Activated naive CD8-positive, alpha-beta T cell treated with anti-CD3 and anti-CD28 coated beads for 36 hours (primary cell): ENCODE measurements around the gene POU1F1. TPM values are rescaled to one million over a fixed set of nuclear protein-coding genes. Genes with fewer than 3 reads are reported as not detected.
A peak's percentile ranks its signal among the peaks of the same experiment; 100 is the strongest.
"Not testable (repeated sequence)": the region's sequence is repeated elsewhere in the genome, so short reads cannot be mapped to it uniquely, and the experiment has no call there.

Experiments used
- DNase-seq: peaks from one replicate; pipeline ENCODE4 v3.0.0; 2021
- H3K27ac Mint-ChIP-seq: one replicate; pipeline ENCODE4 v1.8.0; 2022; ENCODE audit warnings: mild to moderate bottlenecking, moderate library complexity, mixed read lengths
- H3K27me3 Mint-ChIP-seq: one replicate; pipeline ENCODE4 v1.8.0; 2022; ENCODE audit warnings: mild to moderate bottlenecking, mixed read lengths
- H3K36me3 Mint-ChIP-seq: one replicate; pipeline ENCODE4 v1.8.0; 2021; ENCODE audit warnings: mild to moderate bottlenecking, mixed read lengths
- H3K4me1 Mint-ChIP-seq: one replicate; pipeline ENCODE4 v1.8.0; 2021; ENCODE audit warnings: mixed read lengths
- H3K4me3 Mint-ChIP-seq: one replicate; pipeline ENCODE4 v1.8.0; 2022; ENCODE audit warnings: mild to moderate bottlenecking, moderate library complexity, mixed read lengths
- H3K9me3 Mint-ChIP-seq: one replicate; pipeline ENCODE4 v1.8.0; 2022; ENCODE audit warnings: mixed read lengths
- total RNA-seq, 2 experiments: library from RNA; stranded (reverse); gene quantifications; one replicate each; pipeline ENCODE4 v1.2.3, GENCODE V29; 2021

POU1F1 gene
- total RNA-seq, 2 experiments from 2014 or later, result not detected

GRCh38 chr3:87270908-87271700 lies 5.3 kb downstream of the POU1F1 start:
- no peaks in the 10 kb centered on the region for H3K36me3 Mint-ChIP-seq
- H3K27me3 Mint-ChIP-seq, result peaks cover 3% of the 10 kb centered on the region
- no peak overlapping the region for H3K27ac Mint-ChIP-seq
- DNase-seq, result no peak
- peaks cover 35% of the 10 kb centered on the region for H3K4me1 Mint-ChIP-seq
- H3K9me3 Mint-ChIP-seq, result no peaks in the 10 kb centered on the region
- no peak overlapping the region for H3K4me3 Mint-ChIP-seq

GRCh38 chr3:87269723-87270122 lies 6.7 kb downstream of the POU1F1 start:
- no peaks in the 10 kb centered on the region for H3K36me3 Mint-ChIP-seq
- H3K27me3 Mint-ChIP-seq, result peaks cover 3% of the 10 kb centered on the region
- no peak for DNase-seq
- no peaks in the 10 kb centered on the region for H3K9me3 Mint-ChIP-seq
- no peak overlapping the region for H3K4me3 Mint-ChIP-seq
- peaks cover 35% of the 10 kb centered on the region for H3K4me1 Mint-ChIP-seq
- H3K27ac Mint-ChIP-seq, result peak overlapping the region; percentile 0

GRCh38 chr3:87268646-87269211 lies 7.7 kb downstream of the POU1F1 start:
- DNase-seq, result no peak
- no peak overlapping the region for H3K4me3 Mint-ChIP-seq
- H3K4me1 Mint-ChIP-seq, result peaks cover 35% of the 10 kb centered on the region
- H3K9me3 Mint-ChIP-seq, result no peaks in the 10 kb centered on the region
- H3K36me3 Mint-ChIP-seq, result no peaks in the 10 kb centered on the region
- H3K27ac Mint-ChIP-seq, result no peak overlapping the region
- H3K27me3 Mint-ChIP-seq, result peaks cover 3% of the 10 kb centered on the region

- DNase-seq, result no peak
- Mint-ChIP-seq H3K36me3 (no peaks in the 10 kb centered on the region), H3K27ac (peak overlapping the region; percentile 18), H3K4me3 (no peak overlapping the region), H3K27me3 (peaks cover 3% of the 10 kb centered on the region), H3K9me3 (no peaks in the 10 kb centered on the region), H3K4me1 (peaks cover 34% of the 10 kb centered on the region)
Observed at GRCh38 chr3:87267953-87268645, 8.3 kb downstream of the POU1F1 start.

- H3K27me3 Mint-ChIP-seq, result no peaks in the 10 kb centered on the region
- H3K36me3 Mint-ChIP-seq, result no peaks in the 10 kb centered on the region
- peaks cover 2% of the 10 kb centered on the region for H3K4me1 Mint-ChIP-seq
- H3K4me3 Mint-ChIP-seq, result no peak overlapping the region
- no peak overlapping the region for H3K27ac Mint-ChIP-seq
- no peak for DNase-seq
- no peaks in the 10 kb centered on the region for H3K9me3 Mint-ChIP-seq
Observed at GRCh38 chr3:87261925-87262324, 14.5 kb downstream of the POU1F1 start.

- Mint-ChIP-seq H3K9me3 (no peaks in the 10 kb centered on the region), H3K27ac (no peak overlapping the region), H3K36me3 (peaks cover 4% of the 10 kb centered on the region), H3K4me3 (no peak overlapping the region), H3K27me3 (no peaks in the 10 kb centered on the region), H3K4me1 (peaks cover 2% of the 10 kb centered on the region)
- DNase-seq, result peak; percentile 17
Observed at GRCh38 chr3:87260270-87260669, 16.1 kb downstream of the POU1F1 start.

GRCh38 chr3:87250009-87250408 lies 26.4 kb downstream of the POU1F1 start:
- Mint-ChIP-seq H3K4me1 (peaks cover 9% of the 10 kb centered on the region), H3K27me3 (no peaks in the 10 kb centered on the region), H3K4me3 (no peak overlapping the region), H3K9me3 (no peaks in the 10 kb centered on the region), H3K36me3 (peaks cover 7% of the 10 kb centered on the region), H3K27ac (no peak overlapping the region)
- DNase-seq, result no peak

- Mint-ChIP-seq H3K27me3 (no peaks in the 10 kb centered on the region), H3K4me1 (peaks cover 9% of the 10 kb centered on the region), H3K9me3 (no peaks in the 10 kb centered on the region), H3K36me3 (peaks cover 10% of the 10 kb centered on the region), H3K4me3 (no peak overlapping the region), H3K27ac (no peak overlapping the region)
- DNase-seq, result no peak
Observed at GRCh38 chr3:87248831-87249230, 27.6 kb downstream of the POU1F1 start.

GRCh38 chr3:87248231-87248630 lies 28.2 kb downstream of the POU1F1 start:
- H3K36me3 Mint-ChIP-seq, result peaks cover 12% of the 10 kb centered on the region
- not testable (repeated sequence) for H3K4me3 Mint-ChIP-seq, H3K9me3 Mint-ChIP-seq, H3K27me3 Mint-ChIP-seq, H3K27ac Mint-ChIP-seq, DNase-seq
- peaks cover 11% of the 10 kb centered on the region for H3K4me1 Mint-ChIP-seq

- H3K36me3 Mint-ChIP-seq, result peaks cover 13% of the 10 kb centered on the region
- no peak overlapping the region for H3K27ac Mint-ChIP-seq
- H3K4me3 Mint-ChIP-seq, result no peak overlapping the region
- H3K4me1 Mint-ChIP-seq, result peaks cover 15% of the 10 kb centered on the region
- no peak for DNase-seq
- H3K27me3 Mint-ChIP-seq, result no peaks in the 10 kb centered on the region
- H3K9me3 Mint-ChIP-seq, result no peaks in the 10 kb centered on the region
Observed at GRCh38 chr3:87247430-87247773, 29.0 kb downstream of the POU1F1 start.

- H3K27me3 Mint-ChIP-seq, result no peaks in the 10 kb centered on the region
- H3K4me1 Mint-ChIP-seq, result peaks cover 18% of the 10 kb centered on the region
- DNase-seq, result no peak
- peaks cover 13% of the 10 kb centered on the region for H3K36me3 Mint-ChIP-seq
- H3K9me3 Mint-ChIP-seq, result no peaks in the 10 kb centered on the region
- H3K27ac Mint-ChIP-seq, result no peak overlapping the region
- no peak overlapping the region for H3K4me3 Mint-ChIP-seq
Observed at GRCh38 chr3:87246662-87247429, 29.5 kb downstream of the POU1F1 start.

- Mint-ChIP-seq H3K27me3 (no peaks in the 10 kb centered on the region), H3K4me3 (no peak overlapping the region), H3K27ac (no peak overlapping the region), H3K9me3 (no peaks in the 10 kb centered on the region), H3K4me1 (peaks cover 28% of the 10 kb centered on the region), H3K36me3 (peaks cover 25% of the 10 kb centered on the region)
- DNase-seq, result no peak
Observed at GRCh38 chr3:87236093-87236492, 40.3 kb downstream of the POU1F1 start.

- no peaks in the 10 kb centered on the region for H3K9me3 Mint-ChIP-seq
Observed at GRCh38 chr3:87233805-87234204, 42.6 kb downstream of the POU1F1 start.

GRCh38 chr3:87229113-87229512 lies 47.3 kb downstream of the POU1F1 start:
- no peak overlapping the region for H3K27ac Mint-ChIP-seq
- peaks cover 8% of the 10 kb centered on the region for H3K27me3 Mint-ChIP-seq
- H3K4me1 Mint-ChIP-seq, result peaks cover 43% of the 10 kb centered on the region
- DNase-seq, result no peak
- H3K9me3 Mint-ChIP-seq, result no peaks in the 10 kb centered on the region
- H3K36me3 Mint-ChIP-seq, result peaks cover 9% of the 10 kb centered on the region
- H3K4me3 Mint-ChIP-seq, result peak overlapping the region; percentile 40

More at GRCh38 chr3:87233805-87234204, 42.6 kb downstream of the POU1F1 start:
- H3K27ac Mint-ChIP-seq, result no peak overlapping the region
- peaks cover 24% of the 10 kb centered on the region for H3K36me3 Mint-ChIP-seq
- H3K4me1 Mint-ChIP-seq, result peaks cover 39% of the 10 kb centered on the region
- no peak overlapping the region for H3K4me3 Mint-ChIP-seq
- DNase-seq, result no peak
- no peaks in the 10 kb centered on the region for H3K27me3 Mint-ChIP-seq

GRCh38 chr3:87228316-87228715 lies 48.1 kb downstream of the POU1F1 start:
- H3K27me3 Mint-ChIP-seq, result peaks cover 8% of the 10 kb centered on the region
- no peak for DNase-seq
- peaks cover 9% of the 10 kb centered on the region for H3K36me3 Mint-ChIP-seq
- H3K4me3 Mint-ChIP-seq, result peak overlapping the region; percentile 99
- peaks cover 38% of the 10 kb centered on the region for H3K4me1 Mint-ChIP-seq
- H3K9me3 Mint-ChIP-seq, result no peaks in the 10 kb centered on the region
- H3K27ac Mint-ChIP-seq, result no peak overlapping the region
